OCI-LY7 (cell line): ENCODE measurements around the gene C2CD3. TPM values are rescaled to one million over a fixed set of nuclear protein-coding genes. Genes with fewer than 3 reads are reported as not detected.
"Not testable (repeated sequence)": the region's sequence is repeated elsewhere in the genome, so short reads cannot be mapped to it uniquely, and the experiment has no call there.

ENCODE experiments used
- BruUV-seq: library from RNA; stranded (reverse); fragments of 400-500 nt; replicated peaks from 2 replicates; lab custom pipeline; 2021; lab: Mats Ljungman, UMichigan
- CTCF ChIA-PET: fragments of 300-600 bp; sonication (Branson Sonifier 250); formaldehyde crosslinking; loops from one replicate; lab custom pipeline; 2022; ENCODE audit warnings: antibody characterized with exemption; ENCODE audit not compliant: unreplicated experiment; lab: Charles Lee
- POLR2A ChIA-PET: fragments of 300-600 bp; sonication (Branson Sonifier 250); formaldehyde crosslinking; loops from one replicate; lab custom pipeline; 2022; ENCODE audit warnings: antibody characterized with exemption; lab: Charles Lee
- DNase-seq: peaks from one replicate; pipeline ENCODE4 v3.0.0-alpha.2; 2015; ENCODE audit warnings: low spot score
- H2AFZ ChIP-seq: fragments of 200-600 bp; sonication (generic), shearing (Covaris generic); 2 replicates; pipeline ENCODE4 v1.6.1; 2014; ENCODE audit warnings: mild to moderate bottlenecking, antibody characterized with exemption, low read length, moderate library complexity
- H3K27ac ChIP-seq: fragments of 200-600 bp; sonication (generic); 2 replicates; pipeline ENCODE4 v1.5.1; 2014; ENCODE audit warnings: mixed run types, low read depth, mild to moderate bottlenecking, moderate library complexity, low read length, inconsistent platforms; ENCODE audit not compliant: poor library complexity, severe bottlenecking
- H3K36me3 ChIP-seq: fragments of 200-600 bp; sonication (generic); 2 replicates; pipeline ENCODE4 v1.6.1; 2014; ENCODE audit warnings: mild to moderate bottlenecking, antibody characterized with exemption, low read length, moderate library complexity, mixed read lengths; ENCODE audit not compliant: insufficient read depth
- H3K4me1 ChIP-seq: fragments of 200-600 bp; sonication (generic); 2 replicates; pipeline ENCODE4 v1.5.1; 2014; ENCODE audit warnings: mild to moderate bottlenecking, low read length; ENCODE audit not compliant: insufficient read depth, poor library complexity, severe bottlenecking
- H3K4me2 ChIP-seq: fragments of 200-600 bp; sonication (generic); 2 replicates; pipeline ENCODE4 v1.6.1; 2014; ENCODE audit warnings: mild to moderate bottlenecking, low read length
- H3K4me3 ChIP-seq: fragments of 200-600 bp; sonication (generic); 2 replicates; pipeline ENCODE4 v1.5.1; 2014; ENCODE audit warnings: mild to moderate bottlenecking, low read depth, low read length; ENCODE audit not compliant: poor library complexity, severe bottlenecking
- H3K79me2 ChIP-seq: fragments of 200-600 bp; sonication (generic); 2 replicates; pipeline ENCODE4 v1.6.1; 2016; ENCODE audit warnings: low read depth, mild to moderate bottlenecking, low read length, moderate library complexity, mixed read lengths; ENCODE audit not compliant: insufficient read depth
- H3K9me2 ChIP-seq: fragments of 200-600 bp; sonication (generic); 2 replicates; pipeline ENCODE4 v1.6.1; 2016; ENCODE audit warnings: mild to moderate bottlenecking, low read length, mixed read lengths; ENCODE audit not compliant: insufficient read depth
- H3K9me3 ChIP-seq: fragments of 200-600 bp; sonication (generic); 2 replicates; pipeline ENCODE4 v1.6.1; 2014; ENCODE audit warnings: mild to moderate bottlenecking, mixed run types, low read length, mixed read lengths
- H4K20me1 ChIP-seq: fragments of 200-600 bp; sonication (generic); 2 replicates; pipeline ENCODE4 v1.6.1; 2014; ENCODE audit warnings: mild to moderate bottlenecking, antibody characterized with exemption, low read length, moderate library complexity, mixed read lengths; ENCODE audit not compliant: insufficient read depth
- CTCF ChIP-seq: fragments of 200-600 bp; sonication (generic); conservative IDR thresholded peaks from 2 replicates; pipeline ENCODE4 v1.5.1; 2014; ENCODE audit warnings: mild to moderate bottlenecking, antibody characterized with exemption, low read length, moderate library complexity, mixed read lengths
- EZH2phosphoT487 ChIP-seq: fragments of 200-600 bp; sonication (generic); IDR thresholded peaks from 2 replicates; pipeline ENCODE4 v1.6.1; 2018; ENCODE audit warnings: low read depth, borderline replicate concordance, mild to moderate bottlenecking, mixed run types, antibody characterized with exemption, low read length, moderate library complexity, mixed read lengths
- intact Hi-C: fragments of 100-400 bp; cut with micrococcal nuclease; formaldehyde crosslinking; loops from one replicate; pipeline ENCODE4 v1.10.0; 2022; ENCODE audit not compliant: unreplicated experiment
- total RNA-seq, 2 experiments: library from RNA; depleted of rRNA in 1 of 2; stranded (reverse); fragments of >200 nt in 1 of 2; shearing (Covaris generic) in 1 of 2; gene quantifications; 2 replicates each; pipeline ENCODE4 v1.2.3, GENCODE V29; 2014 to 2022

C2CD3 gene
- total RNA-seq, 2 experiments from 2014 or later = 29.2 to 32.1 TPM

GRCh38 chr11:74084796-74085541 is 85.8 kb downstream of the C2CD3 start:
- no peaks in the 10 kb centered on the region for H3K9me3 ChIP-seq
- H3K36me3 ChIP-seq = peaks cover 53% of the 10 kb centered on the region
- TF ChIP-seq EZH2phosphoT487 = no peak
- TF ChIP-seq CTCF = no peak
- H3K9me2 ChIP-seq = no peaks in the 10 kb centered on the region
- BruUV-seq = no TSS peak
- H4K20me1 ChIP-seq = no peaks in the 10 kb centered on the region
- no peaks in the 10 kb centered on the region for H3K4me1 ChIP-seq
- DNase-seq = no peak
- H3K27ac ChIP-seq = no peak overlapping the region
- ChIA-PET POLR2A (interaction anchor here (0.7 kb wide), 1 partner anchor 95 kb away, joined by 3 read pairs; no protein-coding TSS in a partner anchor), CTCF (no interaction called here)
- intact Hi-C loops = no loop called here
- H3K79me2 ChIP-seq = no peaks in the 10 kb centered on the region
- H3K4me2 ChIP-seq = no peak overlapping the region
- H3K4me3 ChIP-seq = no peak overlapping the region
- no peak overlapping the region for H2AFZ ChIP-seq

GRCh38 chr11:74083927-74084326 is 86.9 kb downstream of the C2CD3 start:
- H3K9me3 ChIP-seq, H3K9me2 ChIP-seq, CTCF ChIA-PET, DNase-seq, H3K4me3 ChIP-seq, H3K4me2 ChIP-seq, H2AFZ ChIP-seq, BruUV-seq, H4K20me1 ChIP-seq, intact Hi-C loops, H3K27ac ChIP-seq, H3K79me2 ChIP-seq, H3K4me1 ChIP-seq: not testable (repeated sequence)
- H3K36me3 ChIP-seq = peaks cover 42% of the 10 kb centered on the region
- POLR2A ChIA-PET = interaction anchor here (0.7 kb wide), 1 partner anchor 93 kb away, joined by 3 read pairs; no protein-coding TSS in a partner anchor

- no TSS peak for BruUV-seq
- ChIA-PET CTCF (no interaction called here), POLR2A (no interaction called here)
- Histone ChIP-seq H3K4me1 (no peaks in the 10 kb centered on the region), H3K9me3 (no peaks in the 10 kb centered on the region), H3K4me3 (no peak overlapping the region), H3K9me2 (no peaks in the 10 kb centered on the region), H3K36me3 (peaks cover 42% of the 10 kb centered on the region), H2AFZ (no peak overlapping the region), H3K4me2 (no peak overlapping the region), H4K20me1 (no peaks in the 10 kb centered on the region), H3K79me2 (no peaks in the 10 kb centered on the region), H3K27ac (no peak overlapping the region)
- DNase-seq = no peak
- TF ChIP-seq EZH2phosphoT487 (no peak), CTCF (no peak)
- intact Hi-C loops = no loop called here
Observed at GRCh38 chr11:74081428-74081827, 89.4 kb downstream of the C2CD3 start.
